Measurements from ENCODE around the gene OVCH1. TPM values are rescaled to one million over a fixed set of nuclear protein-coding genes. Genes with fewer than 3 reads are reported as not detected.

The OVCH1 gene
- total RNA-seq, 4 donors from 2014 or later = 0.22 to 3.0 (median 0.28) TPM

- no peak for DNase-seq
- WGBS, 2 donors = 64 to 76% methylated on average over 4 of the region's 4 CpGs
- H3K4me1 ChIP-seq = no peaks in the 10 kb centered on the region
- TF ChIP-seq POLR2A (IDR thresholded peaks at IDR 0.05) (no peak), CTCF (IDR thresholded peaks at IDR 0.05) (no peak)
- H3K9me3 ChIP-seq = no peaks in the 10 kb centered on the region
- no peaks in the 10 kb centered on the region for H3K36me3 ChIP-seq
- H3K4me3 ChIP-seq (replicated peaks in 1 of 3) = no peak overlapping the region
- no peaks in the 10 kb centered on the region for H3K27me3 ChIP-seq
- intact Hi-C loops (cut with DNase I) = no loop called here
- no peak overlapping the region for H3K27ac ChIP-seq
These were observed 45.5 kb upstream of the OVCH1 start for GRCh38 chr12:29543036-29543435.

GRCh38 chr12:29537298-29537697 lies 39.8 kb upstream of the OVCH1 start:
- Histone ChIP-seq H3K9me3 (no peaks in the 10 kb centered on the region), H3K27ac (no peak overlapping the region), H3K4me1 (no peaks in the 10 kb centered on the region), H3K27me3 (no peaks in the 10 kb centered on the region), H3K4me3 (replicated peaks in 1 of 3) (no peak overlapping the region), H3K36me3 (no peaks in the 10 kb centered on the region)
- intact Hi-C loops (cut with DNase I) = no loop called here
- TF ChIP-seq CTCF (IDR thresholded peaks at IDR 0.05) = no peak
- no peak for TF ChIP-seq POLR2A (IDR thresholded peaks at IDR 0.05)
- no peak for DNase-seq
- WGBS, 2 donors = 75 to 85% methylated on average over 2 of the region's 2 CpGs

- intact Hi-C loops (cut with DNase I) = no loop called here
- WGBS, 2 donors = 94 to 98% methylated on average over 2 of the region's 2 CpGs
- no peaks in the 10 kb centered on the region for H3K9me3 ChIP-seq
- H3K27ac ChIP-seq = no peak overlapping the region
- H3K36me3 ChIP-seq = no peaks in the 10 kb centered on the region
- no peak for DNase-seq
- no peak overlapping the region for H3K4me3 ChIP-seq (replicated peaks in 1 of 3)
- H3K4me1 ChIP-seq = no peaks in the 10 kb centered on the region
- H3K27me3 ChIP-seq = no peaks in the 10 kb centered on the region
- TF ChIP-seq CTCF (IDR thresholded peaks at IDR 0.05) (no peak), POLR2A (IDR thresholded peaks at IDR 0.05) (no peak)
These were observed 37.4 kb upstream of the OVCH1 start for GRCh38 chr12:29534935-29535334.

- Histone ChIP-seq H3K4me3 (replicated peaks in 1 of 3) (no peak overlapping the region), H3K36me3 (no peaks in the 10 kb centered on the region), H3K27me3 (no peaks in the 10 kb centered on the region), H3K27ac (no peak overlapping the region), H3K9me3 (no peaks in the 10 kb centered on the region), H3K4me1 (no peaks in the 10 kb centered on the region)
- WGBS, 2 donors = 57 to 70% methylated on average over 4 of the region's 4 CpGs
- intact Hi-C loops (cut with DNase I) = no loop called here
- no peak for DNase-seq
- no peak for TF ChIP-seq CTCF (IDR thresholded peaks at IDR 0.05)
- TF ChIP-seq POLR2A (IDR thresholded peaks at IDR 0.05) = no peak
These were observed 36.5 kb upstream of the OVCH1 start for GRCh38 chr12:29533815-29534489.

- Histone ChIP-seq H3K36me3 (no peaks in the 10 kb centered on the region), H3K27ac (no peak overlapping the region), H3K27me3 (no peaks in the 10 kb centered on the region), H3K9me3 (no peaks in the 10 kb centered on the region), H3K4me1 (no peaks in the 10 kb centered on the region), H3K4me3 (replicated peaks in 1 of 3) (no peak overlapping the region)
- intact Hi-C loops (cut with DNase I) = no loop called here
- TF ChIP-seq CTCF (IDR thresholded peaks at IDR 0.05) (no peak), POLR2A (IDR thresholded peaks at IDR 0.05) (no peak)
- no peak for DNase-seq
- whole genome bisulfite sequencing, 2 donors = 55 to 63% methylated on average over 1 of the region's 1 CpG
These were observed 34.0 kb upstream of the OVCH1 start for GRCh38 chr12:29531471-29531870.

Data from thyroid gland (tissue), 4 donors.